Fibroblast of peridontal ligament (primary cell): ENCODE results near the gene SOX1.

ENCODE experiments used
- DNase-seq: peaks from one replicate; pipeline ENCODE4 v3.0.0-alpha.2; 2010; ENCODE audit errors: extremely low read depth

The SOX1 gene

DNA sequence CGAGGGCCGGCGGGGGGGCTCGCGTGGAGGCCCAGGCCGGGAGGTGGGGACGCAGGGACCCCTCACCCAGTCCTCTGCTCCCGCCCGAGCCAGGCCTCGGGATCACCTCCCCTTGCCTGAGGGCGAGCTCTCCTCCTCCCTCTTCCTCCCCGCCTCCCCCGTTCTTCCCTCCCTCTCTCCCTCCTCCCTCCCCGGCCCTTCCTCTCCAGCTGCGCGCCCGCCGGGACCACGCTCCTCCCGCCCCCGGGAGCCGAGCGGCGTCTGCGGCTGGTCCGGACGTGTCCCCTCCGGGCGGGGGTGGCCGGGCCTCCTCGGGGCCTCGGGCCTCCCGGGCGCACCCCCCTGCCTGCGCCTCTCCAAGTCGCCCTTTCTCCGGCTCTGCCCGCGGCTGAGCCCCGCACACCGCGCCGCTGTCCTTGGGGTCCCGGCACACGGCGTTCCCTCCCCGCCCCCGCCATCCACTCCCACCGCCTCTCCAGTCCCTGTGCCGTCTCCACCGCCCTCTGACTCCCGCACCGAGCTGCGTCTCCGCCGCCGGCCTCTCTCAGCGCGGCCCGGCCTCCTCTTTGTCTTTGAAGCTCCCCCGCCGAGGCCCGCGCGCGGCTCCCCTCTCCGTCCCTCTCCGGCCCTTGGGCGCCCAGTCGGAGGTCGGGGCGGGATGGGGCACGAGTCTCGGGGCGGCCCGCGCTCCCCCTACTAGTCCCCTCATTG lies 5.7 kb downstream of the SOX1 start:
- no peak for DNase-seq

DNA sequence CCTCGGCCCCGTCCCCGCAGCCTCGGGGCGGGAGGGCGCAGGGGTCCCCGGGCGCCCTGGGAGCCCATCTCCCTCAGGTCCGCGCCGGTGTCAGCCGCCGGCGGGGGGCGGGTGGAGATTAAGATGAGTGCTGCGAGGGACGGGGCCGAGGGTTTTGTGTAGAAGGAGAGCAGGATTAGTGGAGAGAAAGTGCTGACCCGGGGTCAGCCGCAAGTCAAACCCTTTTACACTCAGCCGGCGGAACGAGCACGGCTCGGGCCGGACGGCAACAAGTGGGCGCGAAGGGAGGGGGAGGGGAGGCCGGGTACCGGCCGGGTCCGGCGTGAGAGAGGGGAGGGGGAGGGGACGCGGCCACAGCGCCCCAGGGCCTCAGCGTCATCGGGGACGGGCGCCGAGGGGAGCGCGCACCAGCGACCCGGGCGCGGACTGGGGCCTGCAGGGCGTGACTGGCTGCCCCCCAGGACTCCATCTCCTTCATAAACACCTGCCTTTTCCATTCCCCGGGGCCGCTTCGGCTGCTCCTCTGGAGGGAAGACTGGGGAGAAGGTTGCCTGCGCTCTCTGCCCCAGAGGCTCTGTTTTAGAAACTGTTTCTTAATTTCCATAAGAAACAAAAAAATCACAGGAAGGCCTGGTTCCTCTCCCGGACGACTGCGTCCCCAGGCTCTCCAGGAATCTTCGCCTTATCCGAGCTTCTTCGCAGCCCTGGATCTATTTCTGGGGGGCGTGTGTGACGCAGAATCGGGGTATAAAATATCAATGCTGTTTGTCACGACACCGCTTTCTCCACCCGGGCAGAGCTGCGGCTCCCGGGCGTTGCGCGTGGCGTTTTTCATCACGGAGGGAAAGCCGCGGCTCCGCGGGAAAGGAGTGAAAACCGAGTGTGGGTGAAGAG lies 6.5 kb downstream of the SOX1 start:
- DNase-seq, result no peak

DNA sequence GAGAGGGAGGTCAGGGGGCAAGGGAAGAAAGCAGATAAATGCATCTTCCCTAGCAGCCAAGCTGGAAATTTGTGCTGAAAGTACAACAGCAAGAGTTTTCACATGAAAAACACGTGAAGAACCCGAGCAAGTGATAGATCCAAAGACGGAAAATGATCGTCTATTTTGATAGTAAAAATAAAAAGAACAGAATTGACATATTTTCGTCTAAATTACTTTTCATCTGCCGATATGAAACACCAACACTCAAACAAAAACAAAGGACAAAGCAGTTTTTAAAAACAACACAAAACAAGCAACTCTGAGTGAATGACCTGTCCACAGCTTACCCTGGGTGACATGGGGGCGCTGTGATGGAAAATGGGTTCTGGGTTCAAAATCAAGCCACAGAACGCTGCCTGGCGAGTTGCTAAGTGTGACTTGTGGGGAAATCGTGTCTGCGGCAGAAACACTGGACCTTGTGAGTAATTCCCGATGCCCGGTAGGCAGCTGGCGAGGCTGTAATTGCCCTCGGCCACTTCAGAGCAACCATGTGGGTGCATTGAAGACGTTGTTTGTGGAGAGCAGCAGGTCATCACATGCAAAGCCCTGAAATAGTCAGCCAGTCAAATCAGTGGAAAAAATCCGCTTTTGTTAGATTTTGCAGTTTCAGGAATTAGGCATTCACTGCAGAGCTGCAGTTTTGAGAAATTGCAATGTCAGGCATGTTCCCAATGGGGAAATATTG lies 7.4 kb downstream of the SOX1 start:
- DNase-seq, result no peak

DNA sequence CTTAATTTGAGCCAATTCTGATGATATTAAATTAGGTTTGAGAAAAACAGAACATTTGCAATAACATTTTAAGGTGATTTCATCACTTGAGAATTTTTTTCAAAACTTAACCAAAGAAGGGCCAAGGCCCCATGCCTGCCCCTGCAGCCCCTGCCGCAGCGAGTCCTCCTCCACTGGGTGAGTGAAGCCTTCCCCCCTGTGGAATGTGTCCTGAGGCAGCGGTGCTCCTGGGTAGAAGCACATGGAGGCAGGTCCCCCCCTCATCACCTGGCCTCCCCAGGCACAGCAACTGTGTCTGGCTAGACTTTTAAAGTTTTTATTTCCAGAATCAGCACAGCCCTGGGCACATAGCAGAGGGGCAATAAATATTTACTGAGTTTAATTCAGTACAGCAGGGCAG lies 10.8 kb downstream of the SOX1 start:
- no peak for DNase-seq

DNA sequence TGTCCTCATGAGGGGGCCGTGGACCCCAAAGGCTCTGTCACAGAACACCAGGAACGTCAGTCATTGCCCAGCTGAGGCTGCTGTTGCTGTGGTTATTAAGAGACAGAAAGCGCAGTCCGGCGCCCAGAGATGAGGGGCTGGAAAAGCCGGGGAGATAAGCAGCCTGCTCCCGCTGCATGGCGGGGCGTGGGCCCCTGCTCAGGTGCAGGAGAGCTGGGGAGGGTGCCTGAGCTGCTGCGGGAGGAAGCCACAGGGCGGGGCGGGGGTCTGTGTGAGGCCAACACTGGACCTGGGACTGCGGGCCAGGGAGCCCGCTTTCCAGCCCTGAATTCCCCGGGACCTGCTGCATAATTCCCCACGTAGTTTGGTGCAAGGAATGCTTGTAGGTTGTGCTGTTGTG lies 11.3 kb downstream of the SOX1 start:
- no peak for DNase-seq

DNA sequence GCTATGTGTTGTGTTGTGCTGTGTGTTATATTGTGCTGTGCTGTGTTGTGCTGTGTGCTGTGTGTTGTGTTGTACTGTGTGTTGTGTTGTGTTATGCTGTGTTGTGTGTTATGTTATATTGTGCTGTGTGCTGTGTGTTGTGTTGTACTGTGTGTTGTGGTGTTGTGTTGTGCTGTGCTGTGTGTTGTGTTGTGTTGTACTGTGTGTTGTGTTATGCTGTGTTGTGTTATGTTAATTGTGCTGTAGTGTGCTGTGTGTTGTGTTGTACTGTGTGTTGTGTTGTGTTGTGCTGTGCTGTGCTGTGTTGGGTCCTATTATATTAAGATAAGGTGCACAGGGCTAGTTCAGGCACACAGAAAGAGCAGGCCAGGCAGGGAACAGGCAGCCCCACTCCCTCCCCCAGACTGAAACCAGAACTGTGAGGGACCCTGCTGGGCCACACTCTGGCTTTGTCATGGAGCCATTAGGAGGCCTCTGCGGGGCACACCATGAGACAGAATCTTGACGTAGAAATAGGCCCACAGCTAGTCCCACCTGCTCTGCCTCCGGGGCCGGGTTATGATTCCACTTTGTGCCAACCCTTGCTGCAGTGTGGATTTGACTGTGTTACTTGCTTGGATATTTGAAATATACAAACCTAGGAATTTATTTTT lies 12.1 kb downstream of the SOX1 start:
- DNase-seq, result no peak

DNA sequence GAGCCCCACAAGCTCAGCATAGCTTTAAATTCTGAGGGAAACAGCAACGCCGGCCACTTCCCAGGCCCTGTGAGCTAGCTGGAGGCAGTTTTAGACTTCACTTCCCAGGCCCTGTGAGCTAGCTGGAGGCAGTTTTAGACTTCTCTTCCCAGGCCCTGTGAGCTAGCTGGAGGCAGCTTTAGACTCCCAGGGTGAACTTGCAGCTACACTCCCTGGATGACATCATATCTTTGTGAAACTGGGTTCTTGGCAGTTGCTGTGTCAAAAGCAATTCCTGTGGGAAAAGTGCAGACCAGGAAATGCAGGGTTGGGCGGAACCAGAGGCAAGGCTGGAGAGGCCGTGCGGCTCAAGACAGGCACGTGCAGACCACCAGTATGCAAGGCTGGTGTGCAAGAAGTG lies 12.7 kb downstream of the SOX1 start:
- DNase-seq, result no peak

DNA sequence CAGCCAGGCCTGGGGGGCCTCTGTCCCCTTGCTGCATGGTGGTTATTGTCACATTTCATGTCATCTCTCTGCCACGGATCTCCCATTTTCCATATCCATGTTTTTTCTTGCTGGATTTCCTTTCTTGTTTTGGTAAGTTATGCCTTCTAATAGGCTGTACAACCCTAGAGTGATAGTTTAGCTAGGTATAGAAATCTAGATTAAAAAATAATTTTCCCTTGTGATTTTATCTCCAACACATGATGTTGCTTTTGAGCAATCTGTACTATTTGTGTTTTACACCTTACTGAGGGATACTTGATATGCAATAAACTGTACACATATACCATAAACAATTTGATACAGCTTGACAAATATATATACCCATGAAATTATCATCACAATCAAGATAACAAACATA lies 17.0 kb downstream of the SOX1 start:
- no peak for DNase-seq

DNA sequence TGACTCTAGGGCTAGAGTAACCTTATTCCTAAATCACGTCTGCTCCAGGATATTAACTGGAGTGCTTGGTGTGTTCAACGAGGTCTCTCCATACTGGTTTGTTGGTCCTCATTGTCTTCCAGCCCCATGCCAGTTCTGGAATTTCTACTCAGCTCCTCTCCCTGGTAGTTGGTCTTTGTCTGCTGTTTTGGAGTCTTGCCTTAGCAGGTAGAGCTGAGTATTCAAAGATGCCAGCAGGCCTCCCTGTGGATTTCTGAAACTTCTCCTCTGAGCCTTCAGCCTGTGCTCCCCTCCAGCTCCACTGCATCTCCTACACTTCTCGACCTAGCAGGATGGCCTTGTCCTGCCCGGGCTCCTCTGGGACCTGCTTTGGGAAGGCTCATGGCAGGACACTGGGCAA lies 25.5 kb downstream of the SOX1 start:
- no peak for DNase-seq

DNA sequence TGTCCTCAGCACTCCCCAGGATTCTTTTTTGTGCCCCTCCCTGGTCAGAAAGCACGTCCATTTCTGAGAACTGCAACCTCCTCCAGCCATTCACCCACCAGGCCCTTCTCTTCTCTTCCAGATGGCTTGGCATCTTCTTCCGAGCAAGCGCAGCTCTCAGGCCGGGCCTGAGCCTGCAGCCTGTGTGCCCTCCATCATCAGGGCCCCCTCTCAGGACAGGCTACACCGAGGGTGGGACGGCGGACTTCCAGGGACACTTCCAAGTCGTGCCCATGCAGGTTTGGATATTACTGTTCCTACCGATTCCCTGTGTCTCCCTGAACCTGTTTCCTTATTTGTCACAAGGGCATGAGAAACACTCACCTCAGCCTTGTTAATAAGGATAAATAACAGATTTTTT lies 28.4 kb downstream of the SOX1 start:
- no peak for DNase-seq

DNA sequence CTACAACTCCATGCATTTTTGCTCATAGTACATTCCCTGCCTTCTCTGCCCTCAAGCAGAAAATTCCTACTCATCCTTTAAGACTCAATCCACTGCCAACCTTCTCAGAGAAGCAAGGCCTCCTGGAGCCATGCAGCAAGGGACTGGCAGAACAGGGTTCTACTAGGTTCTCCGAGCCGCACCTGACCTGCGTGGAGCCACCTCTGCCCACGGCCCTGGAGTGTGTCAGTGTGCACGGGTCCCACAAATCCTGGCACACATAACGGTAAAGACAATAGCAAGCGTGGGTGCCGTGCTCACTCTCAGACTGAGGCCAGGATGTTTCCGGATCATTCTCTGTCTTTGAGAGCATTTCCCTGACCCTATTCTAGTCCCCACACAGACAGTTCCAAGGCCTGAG lies 30.0 kb downstream of the SOX1 start:
- DNase-seq, result no peak

DNA sequence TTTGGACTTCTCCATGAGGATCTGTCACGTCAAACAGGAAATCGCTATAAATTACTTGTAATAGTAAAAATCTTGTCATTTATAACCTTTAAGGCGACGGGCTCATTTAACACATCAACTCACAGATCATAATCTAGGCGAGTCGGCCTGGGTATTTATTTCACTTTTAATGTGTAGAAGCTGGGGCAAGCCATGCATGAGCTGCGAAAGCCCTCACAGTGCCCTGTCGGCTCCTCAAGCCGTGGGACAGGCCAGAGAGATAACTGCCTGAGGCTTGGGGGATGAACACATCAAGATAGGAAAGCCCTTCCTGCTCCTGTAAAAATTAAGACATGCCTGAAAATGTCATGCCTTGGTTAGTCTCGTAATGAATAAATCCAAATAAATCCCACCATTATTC lies 30.8 kb downstream of the SOX1 start:
- DNase-seq, result no peak

DNA sequence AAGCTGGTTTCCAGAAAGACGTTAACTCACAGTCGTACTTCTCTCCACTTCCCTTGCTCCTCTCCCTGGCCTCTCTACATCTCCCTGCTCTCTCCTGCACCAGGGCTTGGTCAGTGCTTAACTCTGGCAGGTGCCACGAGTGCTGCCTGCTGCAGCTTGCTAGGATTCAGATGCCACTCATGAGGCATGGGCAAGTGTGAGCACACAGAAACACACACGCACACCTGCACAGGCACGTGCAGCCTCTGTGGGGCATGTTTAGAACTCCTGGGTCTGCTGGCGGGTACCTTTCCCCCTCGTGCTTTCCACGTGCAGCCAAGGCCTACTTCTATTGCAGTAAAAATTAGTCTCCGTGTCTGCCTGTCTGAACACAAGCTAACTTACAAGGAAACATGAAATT lies 31.8 kb downstream of the SOX1 start:
- DNase-seq, result no peak

DNA sequence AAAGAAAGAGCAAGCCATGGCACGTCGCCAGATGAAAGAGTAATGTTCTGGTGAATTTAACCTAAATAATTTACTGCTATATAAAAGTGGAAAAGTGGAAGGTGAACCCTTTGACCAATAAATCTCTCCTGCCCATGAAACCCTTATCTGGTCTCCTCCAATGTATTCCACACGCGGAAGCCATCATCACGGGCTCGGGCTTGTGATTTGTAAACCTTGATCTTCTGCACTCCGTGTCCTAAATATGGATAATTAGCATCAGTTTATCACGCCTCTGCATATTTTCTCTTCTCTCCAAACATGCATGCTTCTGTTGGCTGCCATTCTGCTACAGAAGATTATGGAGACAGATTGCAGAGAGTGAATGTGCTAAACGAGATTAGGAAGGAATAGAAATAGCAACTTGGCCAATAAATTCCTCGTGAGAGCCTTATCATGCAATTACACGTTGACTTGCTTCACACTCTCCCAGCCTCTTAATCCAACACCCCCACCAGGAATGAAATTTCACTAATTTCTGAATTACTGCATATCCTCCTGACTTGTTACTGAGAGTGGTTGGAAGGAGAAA lies 34.5 kb downstream of the SOX1 start:
- DNase-seq, result no peak

DNA sequence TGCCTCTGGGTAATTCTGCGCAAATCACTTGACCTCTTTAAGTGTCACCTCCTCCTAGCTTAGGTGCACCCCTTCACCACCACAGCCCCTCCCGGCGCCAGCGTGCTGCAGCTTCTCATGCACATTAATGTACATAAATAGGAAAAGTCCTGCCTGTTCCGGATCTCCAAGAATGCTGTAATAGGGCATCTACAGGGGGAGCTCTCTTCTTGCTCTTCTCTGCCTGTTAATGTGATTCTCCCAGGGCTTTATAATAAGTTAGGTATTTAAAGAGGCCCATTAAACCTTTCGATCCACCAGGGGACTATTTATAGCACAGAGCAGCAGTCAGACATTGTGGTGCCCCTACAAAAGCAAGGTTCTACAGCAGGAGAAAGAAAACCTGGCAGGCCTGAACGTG lies 35.3 kb downstream of the SOX1 start:
- no peak for DNase-seq

DNA sequence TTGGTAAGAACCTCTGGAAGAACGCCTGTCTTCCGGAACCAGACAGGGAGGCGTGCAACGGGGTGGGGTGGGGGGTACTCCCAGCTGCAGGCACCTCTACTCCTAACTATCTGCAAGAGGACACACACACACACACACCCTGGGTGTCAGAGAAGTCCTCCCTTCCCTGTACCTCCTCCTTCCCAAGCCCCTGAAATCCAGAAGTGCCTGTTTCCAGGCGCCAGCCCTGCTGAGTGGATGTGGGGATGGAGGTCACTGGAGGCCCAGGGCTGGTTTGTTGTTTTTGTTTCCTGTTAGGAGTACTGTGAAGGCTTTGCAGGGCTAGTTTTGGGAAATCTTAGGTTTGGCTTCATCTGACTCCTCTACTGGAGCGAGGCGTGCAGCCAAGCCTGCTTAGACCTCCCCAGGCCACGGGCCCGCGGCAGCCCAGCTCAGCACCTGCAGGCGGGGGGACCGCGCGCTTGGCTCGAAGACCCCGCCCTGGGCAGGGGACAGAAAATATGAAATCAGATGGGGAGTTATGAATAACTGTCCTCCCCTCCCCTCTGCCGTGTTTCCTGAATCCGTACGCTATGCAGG lies 36.4 kb downstream of the SOX1 start:
- DNase-seq, result no peak

DNA sequence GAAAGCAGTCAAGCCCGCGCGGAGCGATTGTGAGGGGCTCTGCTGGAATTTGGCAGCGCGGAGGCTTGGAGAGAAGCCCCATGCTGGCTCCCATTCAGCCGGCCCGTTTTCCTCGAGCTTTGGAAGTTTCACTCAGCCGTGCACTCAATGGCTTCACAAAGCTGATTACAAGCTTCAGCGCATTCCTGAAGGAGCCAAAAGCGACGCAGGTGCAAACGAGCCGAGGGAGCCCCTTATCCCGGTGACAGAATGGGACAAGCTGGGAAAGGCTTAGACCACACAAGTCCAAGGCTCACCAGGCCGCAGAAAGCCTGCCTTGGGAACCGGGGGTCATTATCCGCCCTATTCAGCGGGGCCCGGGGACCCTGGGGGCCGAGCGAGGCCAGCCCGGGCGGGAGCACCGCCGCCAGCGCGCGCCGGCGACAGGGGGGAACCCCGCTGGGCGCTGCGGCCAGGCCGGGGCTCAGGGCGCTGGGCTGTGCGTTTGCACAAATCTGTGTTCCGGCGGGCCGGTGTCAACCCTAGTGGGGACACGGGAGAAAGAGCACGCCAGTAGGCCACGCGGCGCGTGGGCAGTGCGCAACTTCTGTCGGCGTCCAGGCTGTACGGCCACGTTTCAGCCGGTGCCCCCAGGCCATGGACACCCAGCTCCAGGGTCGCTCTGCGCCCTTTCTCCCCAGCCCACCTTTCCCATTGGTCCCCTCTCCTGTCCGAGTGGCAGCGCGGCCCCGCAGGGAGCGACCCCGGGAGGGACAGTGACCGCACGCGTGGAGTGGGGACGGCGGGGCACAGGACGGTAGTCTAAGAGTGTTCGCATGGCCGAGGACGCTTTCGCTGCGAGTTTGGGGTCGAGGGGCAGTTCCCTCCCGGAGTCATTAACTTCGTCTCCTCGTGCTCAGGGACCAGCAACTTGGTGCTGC lies 37.3 kb downstream of the SOX1 start:
- DNase-seq, result no peak

DNA sequence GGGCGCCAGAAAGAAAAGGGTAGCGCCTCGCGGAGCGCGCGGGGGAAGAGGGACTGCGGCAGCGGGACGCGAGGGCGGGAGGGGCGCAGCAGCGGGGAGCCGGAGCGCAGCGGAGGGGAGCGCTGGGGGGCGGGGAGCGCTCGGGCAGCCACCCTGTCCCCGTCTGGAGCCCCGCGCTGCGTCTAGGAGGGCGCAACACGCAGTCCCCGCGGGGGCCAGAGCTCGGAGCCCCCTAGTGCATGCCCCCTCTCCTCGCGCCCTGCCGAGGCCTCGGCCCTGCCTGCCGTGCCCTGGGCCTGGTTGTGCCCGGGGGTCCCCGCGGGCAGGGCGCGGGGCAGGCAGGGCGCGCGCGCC lies 37.9 kb downstream of the SOX1 start:
- no peak for DNase-seq

DNA sequence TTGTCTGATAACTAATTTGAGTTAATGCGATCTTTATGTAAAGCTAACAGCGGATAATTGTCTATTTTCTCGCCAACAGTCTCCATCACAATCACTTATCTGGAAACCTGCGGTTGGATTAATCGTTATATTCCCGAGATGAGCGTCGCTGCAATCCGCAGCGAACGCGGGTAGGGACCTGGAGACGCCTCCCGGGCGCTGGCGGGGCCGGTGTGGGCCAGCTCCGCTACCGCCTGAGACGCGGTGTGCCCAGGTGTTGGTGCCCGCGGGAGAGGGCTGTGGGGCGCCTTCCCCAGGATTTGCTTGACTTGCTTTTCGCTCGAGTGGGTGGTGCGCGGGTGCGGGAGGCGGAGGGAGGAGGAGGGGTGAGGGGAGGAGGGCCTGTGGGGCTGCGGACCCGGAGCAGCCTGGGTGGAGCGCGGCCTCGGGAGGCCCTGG lies 38.3 kb downstream of the SOX1 start:
- no peak for DNase-seq

DNA sequence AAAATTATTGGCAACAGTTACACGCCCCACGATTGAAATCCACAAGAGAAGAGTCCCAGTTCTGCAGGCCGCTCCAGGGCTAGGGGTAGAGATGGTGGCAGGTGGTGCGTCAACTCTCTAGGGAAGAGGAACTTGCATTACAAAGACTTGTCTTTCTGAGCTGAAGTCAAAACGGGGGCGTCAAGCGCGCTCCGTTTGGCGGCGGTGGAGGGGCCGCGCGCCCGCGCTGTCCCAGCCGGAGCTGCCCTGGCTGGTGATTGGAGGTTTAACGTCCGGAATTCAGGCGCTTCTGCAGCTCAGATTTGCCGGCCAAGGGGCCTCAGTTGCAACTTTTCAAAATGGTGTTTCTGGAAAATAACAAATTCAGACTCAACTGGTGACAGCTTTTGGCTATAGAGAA lies 38.9 kb downstream of the SOX1 start:
- no peak for DNase-seq
